NOMO-1 treated with dmso at 0.1 percent for 144 hours (cell line): ENCODE measurements around the gene RPS5.
"Not testable (repeated sequence)": the region's sequence is repeated elsewhere in the genome, so short reads cannot be mapped to it uniquely, and the experiment has no call there.

Experiments used
- DNase-seq: peaks from one replicate; lab custom pipeline; 2025; ENCODE audit not compliant: unreplicated experiment; lab: John Stamatoyannopoulos, UW

Gene RPS5

DNA sequence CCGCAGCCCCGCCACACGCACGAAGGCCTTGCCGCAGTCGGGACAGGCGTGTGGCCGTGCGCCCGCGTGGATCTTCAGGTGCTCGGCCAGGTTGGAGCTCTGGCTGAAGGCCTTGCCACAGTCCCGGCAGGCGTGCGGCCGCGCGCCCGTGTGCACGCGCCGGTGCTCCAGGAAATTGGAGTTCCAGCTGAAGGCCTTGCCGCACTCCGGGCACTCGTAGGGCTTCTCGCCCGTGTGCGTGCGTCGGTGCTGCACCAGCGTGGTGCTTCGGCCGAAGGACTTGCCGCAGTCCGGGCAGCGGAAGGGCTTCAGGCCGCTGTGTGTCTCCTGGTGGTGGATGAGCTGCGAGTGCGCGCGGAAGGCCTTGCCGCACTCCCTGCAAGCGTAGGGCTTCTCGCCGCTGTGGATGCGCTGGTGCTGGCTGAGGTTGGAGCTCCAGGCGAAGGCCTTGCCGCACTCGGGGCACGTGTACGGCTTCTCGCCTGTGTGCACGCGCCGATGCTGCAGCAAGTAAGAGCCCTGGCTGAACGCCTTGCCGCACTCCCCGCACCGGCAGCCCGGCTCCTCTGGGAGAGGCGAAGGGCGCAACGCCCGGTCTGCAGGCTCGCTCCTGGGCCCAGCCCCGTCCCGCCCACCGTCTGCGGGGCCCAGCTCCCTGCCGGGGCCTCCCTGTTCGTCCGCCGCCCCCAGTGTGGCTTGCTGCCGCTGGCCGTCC, 30.1 kb upstream of the RPS5 start:
- no peak for DNase-seq

DNA sequence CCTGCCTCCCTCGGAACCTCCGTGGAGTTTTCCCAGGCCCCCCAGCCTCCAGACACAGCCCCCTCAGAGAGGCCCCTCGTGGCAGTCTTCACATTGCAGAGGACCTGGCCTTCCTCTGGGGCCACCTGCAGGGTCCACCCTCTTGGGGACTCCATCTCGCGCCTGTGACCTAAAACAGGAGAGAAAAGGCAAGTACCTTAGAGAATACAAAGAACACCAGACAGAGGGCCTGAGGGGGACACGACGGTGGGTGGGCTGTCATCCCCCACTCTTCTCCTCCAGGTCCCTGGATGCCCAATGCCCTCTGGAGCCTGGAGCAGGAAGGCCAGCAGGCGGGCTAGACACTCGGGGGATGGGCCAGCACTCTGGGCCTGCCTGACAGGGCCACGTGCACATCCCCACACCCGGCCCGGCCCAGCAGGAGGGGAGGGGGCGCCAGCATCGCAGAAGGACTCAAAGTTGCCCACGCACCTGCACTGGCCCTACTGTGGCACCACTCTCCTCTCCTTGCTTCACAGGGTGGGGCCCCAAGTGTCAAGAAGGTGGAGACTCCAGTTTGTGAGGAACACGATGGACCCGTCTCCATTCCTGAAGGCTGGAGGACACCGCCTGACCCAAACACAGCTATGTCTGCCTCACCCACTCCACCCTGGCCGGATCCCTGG, 29.5 kb upstream of the RPS5 start:
- DNase-seq: no peak

DNA sequence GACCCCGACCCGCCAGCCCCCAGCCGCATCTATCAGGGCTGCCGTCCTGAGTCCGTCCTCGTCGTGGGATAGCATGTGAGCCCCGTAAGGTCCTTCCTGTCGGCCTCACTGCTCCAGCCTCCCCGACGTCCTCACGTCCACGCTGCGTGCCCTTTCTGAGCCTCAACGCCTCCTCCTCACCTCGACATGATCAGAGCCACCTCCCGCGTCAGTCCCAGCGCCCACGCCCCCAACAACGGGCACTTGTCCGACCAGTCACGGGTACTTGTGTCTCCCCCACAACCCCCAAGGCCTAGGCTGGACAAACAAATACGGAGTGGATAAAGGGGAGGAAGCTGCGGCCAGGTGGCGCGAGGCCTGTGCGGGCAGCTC, 25.2 kb upstream of the RPS5 start:
- peak; percentile 9 for DNase-seq

DNA sequence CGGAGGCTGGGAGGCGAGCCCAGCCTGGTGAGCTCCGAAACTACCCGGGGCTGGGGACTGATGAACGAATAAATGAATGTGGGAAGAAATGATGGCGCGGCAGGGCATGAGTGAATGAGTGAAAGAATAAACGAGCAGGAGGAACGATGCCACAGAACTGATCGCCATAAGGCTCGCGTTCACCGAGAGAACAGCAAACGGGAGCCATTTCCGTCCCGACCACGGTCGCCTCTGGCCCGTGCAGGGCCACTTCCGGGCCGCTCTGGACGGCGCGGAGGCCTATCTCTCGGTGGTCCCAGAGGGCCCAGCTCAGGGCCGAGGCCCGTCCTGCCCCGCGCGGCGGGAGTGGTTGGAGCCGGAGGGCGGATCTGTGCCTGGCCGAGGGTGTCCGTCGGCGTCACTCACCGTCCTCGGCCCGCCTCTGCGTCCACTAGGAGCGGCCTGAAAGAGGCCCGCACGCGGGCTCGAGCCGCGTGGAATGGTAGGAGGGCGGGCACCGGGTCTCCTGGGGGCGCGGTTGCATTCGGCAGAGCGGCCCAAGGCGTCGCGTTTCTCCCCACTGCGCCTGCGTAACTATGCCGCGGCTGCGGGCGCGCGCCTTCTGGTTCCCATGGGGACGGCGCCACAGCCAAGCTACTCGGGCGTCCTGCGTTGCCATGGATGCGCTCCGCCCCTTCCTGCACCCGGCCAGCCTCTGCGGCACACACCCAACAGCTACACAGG, 24.6 kb upstream of the RPS5 start, which contains the start of gene ZNF497:
Gene ZNF497 (minus strand): TSS at position 480 of the 723 bp plus-strand sequence. CDS start 5,116 bp downstream, outside the sequence.
- DNase-seq: peak; percentile 90

DNA sequence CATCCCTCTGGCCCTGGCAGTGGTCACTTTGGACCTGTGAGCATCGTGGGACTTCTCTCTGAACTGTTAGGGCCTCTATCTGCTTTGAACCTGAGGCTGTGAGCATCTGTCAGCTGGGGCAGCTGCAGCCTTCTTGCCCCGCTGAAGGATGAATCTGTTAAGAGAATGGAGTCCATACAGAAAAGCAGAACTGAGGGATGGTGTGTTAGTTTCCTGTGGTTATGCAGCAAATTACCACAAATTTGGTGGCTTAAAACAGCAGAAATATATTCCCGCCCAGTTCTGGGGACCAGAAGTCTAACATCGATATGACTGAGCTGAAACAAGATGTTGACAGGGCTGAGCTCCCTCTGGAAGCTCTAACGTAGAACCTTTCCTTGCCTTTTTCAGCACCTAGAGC, 22.9 kb upstream of the RPS5 start:
- DNase-seq: peak; percentile 92

GRCh38 chr19:58366585-58367430, 20.3 kb upstream of the RPS5 start:
- no peak for DNase-seq

DNA sequence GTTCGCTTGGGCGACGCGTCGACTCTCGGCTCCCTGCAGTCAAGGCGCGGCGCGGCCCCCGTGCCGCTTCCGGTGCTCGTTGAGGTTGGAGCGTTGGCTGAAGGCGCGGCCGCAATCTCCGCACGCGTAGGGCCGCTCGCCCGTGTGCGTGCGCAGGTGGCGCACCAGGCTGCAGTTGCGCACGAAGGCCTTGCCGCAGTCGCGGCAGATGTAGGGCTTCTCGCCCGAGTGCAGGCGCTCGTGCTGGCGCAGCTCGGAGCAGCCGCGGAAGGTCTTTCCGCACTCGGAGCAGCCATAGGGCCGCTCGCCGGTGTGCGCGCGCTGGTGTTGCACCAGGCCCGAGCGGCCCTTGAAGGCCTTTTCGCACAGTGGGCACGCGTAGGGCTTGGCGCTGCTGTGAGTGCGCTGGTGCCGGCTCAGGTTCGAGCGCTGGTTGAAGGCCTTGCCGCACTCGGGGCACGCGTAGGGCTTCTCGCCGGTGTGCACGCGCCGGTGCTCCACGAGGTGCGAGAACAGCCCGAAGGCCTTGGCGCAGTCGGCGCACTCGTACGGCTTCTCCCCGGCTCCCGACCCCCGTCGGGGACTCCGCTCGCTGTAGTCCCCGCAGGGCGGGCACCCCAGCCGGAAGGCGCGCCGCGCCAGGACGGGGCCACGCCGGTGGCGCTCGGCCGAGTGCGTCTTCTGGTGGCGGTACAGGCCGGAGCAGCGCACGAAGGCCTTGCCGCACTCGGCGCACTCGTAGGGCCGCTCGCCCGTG, 19.2 kb upstream of the RPS5 start:
- no peak for DNase-seq

- DNase-seq: no peak
These were observed 18.3 kb upstream of the RPS5 start for GRCh38 chr19:58368561-58369360.

- DNase-seq: no peak
These were observed 14.5 kb upstream of the RPS5 start for GRCh38 chr19:58372311-58373133.

DNA sequence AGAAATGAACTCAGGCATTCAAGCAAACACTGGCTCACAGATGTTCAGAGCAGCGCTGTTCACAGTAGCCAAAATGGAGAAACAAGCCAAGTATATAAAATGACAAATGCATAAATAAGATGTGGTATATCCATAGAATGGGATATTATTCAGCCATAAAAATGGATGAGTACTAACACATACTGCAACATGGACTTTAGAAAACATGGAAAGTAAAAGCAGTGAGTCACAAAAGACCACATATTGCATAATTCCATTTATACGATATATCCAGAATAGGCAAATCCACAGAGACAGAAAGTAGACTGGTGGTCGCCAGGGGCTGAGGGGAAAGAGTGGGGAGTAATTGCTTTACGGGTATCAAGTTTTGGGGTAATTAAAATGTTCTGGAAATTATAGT, 12.9 kb upstream of the RPS5 start:
- no peak for DNase-seq

DNA sequence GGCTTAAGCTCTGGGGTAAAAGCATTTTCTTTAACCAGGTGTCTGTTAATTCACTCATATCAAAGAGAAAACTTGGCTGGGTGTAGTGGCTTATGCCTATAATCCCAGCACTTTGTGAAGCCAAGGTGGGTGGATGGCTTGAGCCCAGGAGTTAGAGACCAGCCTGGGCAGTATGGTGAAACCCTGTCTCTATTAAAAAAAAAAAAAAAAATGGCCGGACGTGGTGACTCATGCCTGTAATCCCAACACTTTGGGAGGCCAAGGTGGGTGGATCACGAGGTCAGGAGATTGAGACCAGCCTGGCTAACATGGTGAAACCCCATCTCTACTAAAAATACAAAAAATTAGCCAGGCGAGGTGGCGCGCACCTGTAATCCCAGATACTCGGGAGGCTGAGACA, 10.3 kb upstream of the RPS5 start:
- DNase-seq: not testable (repeated sequence)

DNA sequence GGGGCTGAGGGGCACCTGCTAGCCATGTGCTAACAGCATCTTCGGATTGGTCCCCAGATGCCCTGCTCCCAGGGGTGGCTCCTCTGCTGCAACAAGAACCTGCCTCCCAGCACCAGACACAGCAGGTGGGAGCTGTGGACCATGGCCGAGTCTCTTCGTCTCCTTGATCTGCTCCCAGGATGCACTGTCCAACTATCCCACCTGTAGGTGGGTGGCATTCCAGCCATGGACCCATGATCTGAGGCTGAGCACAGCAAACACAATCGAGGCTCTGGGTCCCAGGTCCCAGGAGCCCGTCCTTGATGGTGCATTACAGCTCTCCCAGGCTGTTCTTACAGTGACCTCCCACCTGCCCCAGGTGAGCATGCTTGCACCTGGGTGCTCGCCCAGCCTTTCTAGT, 7.8 kb upstream of the RPS5 start:
- no peak for DNase-seq

DNA sequence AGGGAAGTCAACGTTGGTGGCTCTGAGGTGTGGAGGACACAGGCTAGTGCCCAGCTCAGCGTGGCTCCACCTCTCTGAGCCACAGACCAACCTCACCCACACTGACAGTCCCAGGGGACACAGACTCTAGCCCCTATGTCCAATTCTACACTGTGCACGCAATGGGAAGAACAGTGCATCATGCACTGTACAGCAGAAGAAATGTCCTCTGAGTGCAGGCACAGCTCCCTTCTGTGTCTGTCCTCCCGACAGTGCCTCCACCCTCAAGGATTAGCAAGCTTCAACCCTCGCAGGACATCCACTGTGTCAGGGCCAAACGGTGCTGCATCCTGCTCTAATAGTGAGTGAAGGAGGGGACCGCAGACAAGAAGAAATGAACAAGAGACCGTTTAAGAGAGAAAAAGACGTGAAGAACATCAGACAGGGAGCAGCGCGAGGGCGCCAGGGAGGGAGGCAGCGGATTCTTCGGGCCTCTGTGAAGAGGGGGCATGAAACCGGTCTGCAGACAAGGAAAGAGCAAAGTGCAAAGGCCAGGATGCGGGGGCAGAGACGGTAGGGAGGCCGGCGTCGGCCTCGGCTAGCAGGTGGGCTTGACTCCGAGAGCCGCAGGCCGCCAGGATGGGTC, 6.9 kb upstream of the RPS5 start:
- no peak for DNase-seq

DNA sequence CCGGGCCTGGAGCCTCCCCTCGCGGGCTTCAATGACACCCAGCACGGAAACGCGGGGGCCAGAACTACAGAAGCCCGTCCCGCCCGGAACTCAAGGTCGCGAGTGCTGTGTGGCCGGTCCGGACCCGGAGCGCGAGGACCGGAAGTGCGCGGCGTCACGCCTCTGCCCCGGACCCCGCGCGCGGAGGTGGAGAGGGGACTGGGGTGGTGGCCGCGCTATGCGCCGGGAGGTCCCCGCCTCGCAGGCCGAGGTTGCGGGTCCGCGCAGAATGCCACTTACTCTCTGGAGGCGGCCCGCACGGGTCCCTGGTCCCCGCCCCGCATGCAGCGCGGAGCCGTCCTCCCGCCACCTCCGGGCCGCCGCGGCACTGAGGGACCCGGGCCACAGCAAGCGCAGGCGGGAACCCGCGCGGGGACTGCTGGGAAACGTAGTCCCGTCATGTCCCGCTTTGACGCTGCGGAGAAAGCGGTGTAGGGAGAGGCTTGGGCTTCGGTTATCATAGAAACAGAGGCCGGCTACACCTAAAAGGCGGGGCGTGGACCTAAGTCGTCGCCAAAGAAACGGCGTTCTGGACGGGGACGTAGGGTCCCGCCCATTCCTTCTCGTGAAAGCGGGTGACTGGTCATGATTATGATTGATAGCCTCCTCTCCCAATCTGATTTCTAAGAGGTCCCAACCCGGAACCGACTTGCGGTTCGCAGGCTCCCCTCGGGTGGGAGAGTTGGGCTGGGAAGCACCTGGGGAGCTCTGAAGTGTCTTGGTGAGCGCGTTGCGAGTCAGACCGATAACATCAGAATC, 6.2 kb upstream of the RPS5 start, which contains the start of gene ZNF837:
Gene ZNF837 (minus strand): TSS at position 369 of the 798 bp plus-strand sequence. CDS start 11,698 bp downstream, outside the sequence.
- peak; percentile 97 for DNase-seq

DNA sequence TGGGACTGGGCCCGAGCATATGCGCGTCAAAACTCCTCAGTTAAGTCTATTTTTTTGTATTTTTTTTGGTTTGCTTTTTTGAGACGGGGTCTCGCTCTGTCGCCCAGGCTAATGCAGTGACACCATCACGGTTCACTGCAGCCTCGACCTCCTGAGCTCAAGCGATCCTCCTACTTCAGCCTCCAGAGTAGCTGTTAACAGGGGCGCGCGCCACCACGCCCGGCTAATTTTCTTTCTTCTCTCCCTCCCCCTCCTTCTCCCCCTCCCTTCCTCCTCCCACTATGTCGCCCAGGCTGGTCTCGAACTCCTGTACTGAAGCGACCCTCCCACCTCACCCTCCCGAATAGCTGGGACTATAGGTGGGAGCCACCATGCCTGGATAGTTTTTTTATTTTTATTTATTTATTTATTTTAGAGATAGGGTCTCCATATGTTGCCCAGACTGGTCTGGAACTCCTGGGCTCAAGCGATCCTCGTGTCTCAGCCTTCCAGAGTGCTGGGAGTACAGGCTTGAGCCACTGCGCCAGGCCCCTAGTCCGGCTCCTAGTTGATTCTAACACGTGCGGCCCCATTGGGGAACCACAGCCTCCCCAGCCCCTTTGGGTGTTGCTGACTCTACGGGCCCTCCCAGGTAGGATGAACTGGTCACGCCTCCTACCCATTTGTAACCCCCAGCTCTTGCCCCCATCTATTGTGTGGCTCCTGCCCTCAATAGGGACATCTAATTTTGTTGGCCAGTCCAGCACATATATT, 5.4 kb upstream of the RPS5 start:
- DNase-seq: no peak

GRCh38 chr19:58382997-58383603, 4.0 kb upstream of the RPS5 start:
- DNase-seq: no peak
